ENCODE results near the gene SCN9A.

DNA sequence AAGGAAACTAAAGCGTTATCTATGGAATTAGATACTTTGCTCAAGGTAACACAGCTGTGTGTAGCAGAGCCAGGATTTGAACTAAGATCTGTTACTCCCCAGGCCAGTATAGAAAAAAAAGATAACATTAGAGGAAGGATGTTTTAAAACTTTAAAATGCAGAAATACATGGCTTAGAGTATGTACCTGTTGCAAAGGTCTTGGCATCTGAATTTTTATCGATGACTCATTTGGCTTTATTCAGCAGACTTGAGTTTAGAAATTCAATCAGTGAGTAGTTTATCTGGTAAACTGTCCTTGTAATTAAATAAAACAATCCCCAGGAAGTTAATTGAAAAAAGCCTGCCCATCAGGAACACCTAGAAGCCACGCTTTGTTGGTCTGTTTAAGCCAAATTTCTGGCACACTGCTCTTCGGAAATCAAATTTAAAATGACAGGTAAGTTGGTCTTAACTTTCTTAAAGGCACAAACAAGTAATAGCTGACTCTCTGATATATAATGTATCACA, 36.9 kb downstream of the SCN9A start:
- TF ChIP-seq, protein P1, sequence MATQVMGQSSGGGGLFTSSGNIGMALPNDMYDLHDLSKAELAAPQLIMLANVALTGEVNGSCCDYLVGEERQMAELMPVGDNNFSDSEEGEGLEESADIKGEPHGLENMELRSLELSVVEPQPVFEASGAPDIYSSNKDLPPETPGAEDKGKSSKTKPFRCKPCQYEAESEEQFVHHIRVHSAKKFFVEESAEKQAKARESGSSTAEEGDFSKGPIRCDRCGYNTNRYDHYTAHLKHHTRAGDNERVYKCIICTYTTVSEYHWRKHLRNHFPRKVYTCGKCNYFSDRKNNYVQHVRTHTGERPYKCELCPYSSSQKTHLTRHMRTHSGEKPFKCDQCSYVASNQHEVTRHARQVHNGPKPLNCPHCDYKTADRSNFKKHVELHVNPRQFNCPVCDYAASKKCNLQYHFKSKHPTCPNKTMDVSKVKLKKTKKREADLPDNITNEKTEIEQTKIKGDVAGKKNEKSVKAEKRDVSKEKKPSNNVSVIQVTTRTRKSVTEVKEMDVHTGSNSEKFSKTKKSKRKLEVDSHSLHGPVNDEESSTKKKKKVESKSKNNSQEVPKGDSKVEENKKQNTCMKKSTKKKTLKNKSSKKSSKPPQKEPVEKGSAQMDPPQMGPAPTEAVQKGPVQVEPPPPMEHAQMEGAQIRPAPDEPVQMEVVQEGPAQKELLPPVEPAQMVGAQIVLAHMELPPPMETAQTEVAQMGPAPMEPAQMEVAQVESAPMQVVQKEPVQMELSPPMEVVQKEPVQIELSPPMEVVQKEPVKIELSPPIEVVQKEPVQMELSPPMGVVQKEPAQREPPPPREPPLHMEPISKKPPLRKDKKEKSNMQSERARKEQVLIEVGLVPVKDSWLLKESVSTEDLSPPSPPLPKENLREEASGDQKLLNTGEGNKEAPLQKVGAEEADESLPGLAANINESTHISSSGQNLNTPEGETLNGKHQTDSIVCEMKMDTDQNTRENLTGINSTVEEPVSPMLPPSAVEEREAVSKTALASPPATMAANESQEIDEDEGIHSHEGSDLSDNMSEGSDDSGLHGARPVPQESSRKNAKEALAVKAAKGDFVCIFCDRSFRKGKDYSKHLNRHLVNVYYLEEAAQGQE (IDR thresholded peaks at IDR 0.05; ENCODE audit: insufficient read depth in 1 of 2, low read depth in 2 of 2, low read length in 2 of 2): no peak
- no peak for TF ChIP-seq TAF1 (IDR thresholded peaks at IDR 0.05; ENCODE audit: borderline replicate concordance, insufficient read depth, low read length)
